ENCODE results near the gene CROCC2. TPM values are rescaled to one million over a fixed set of nuclear protein-coding genes. Genes with fewer than 3 reads are reported as not detected.
"Not testable (repeated sequence)": the region's sequence is repeated elsewhere in the genome, so short reads cannot be mapped to it uniquely, and the experiment has no call there.

Gene CROCC2
- total RNA-seq, 2 experiments from 2014 or later: not detected

- H3K4me1 Mint-ChIP-seq (ENCODE audit: low read depth); CTCF ChIA-PET; DNase-seq; H3K27ac Mint-ChIP-seq; H3K4me3 Mint-ChIP-seq; H3K9me3 Mint-ChIP-seq (ENCODE audit: insufficient read depth); H3K36me3 Mint-ChIP-seq (ENCODE audit: low read depth); H3K27me3 Mint-ChIP-seq (ENCODE audit: low read depth); ATAC-seq; POLR2A ChIA-PET: not testable (repeated sequence)
These were observed 69.8 kb downstream of the CROCC2 start for GRCh38 chr2:240975903-240976302.

- no peak for DNase-seq
- ChIA-PET CTCF (interaction anchor here (1.0 kb wide), 1 partner anchor 29 kb away, joined by 4 read pairs; no protein-coding TSS in a partner anchor), POLR2A (no interaction called here)
- Mint-ChIP-seq H3K36me3 (ENCODE audit: low read depth) (no peaks in the 10 kb centered on the region), H3K27me3 (ENCODE audit: low read depth) (no peaks in the 10 kb centered on the region), H3K4me3 (no peak overlapping the region), H3K9me3 (ENCODE audit: insufficient read depth) (no peaks in the 10 kb centered on the region), H3K27ac (no peak overlapping the region), H3K4me1 (ENCODE audit: low read depth) (no peaks in the 10 kb centered on the region)
- ATAC-seq: no peak
These were observed 75.1 kb downstream of the CROCC2 start for GRCh38 chr2:240981280-240981679.

- ChIA-PET POLR2A (no interaction called here), CTCF (interaction anchor here (1.0 kb wide), 1 partner anchor 28 kb away, joined by 4 read pairs; no protein-coding TSS in a partner anchor)
- no peak for ATAC-seq
- Mint-ChIP-seq H3K9me3 (ENCODE audit: insufficient read depth) (no peaks in the 10 kb centered on the region), H3K27me3 (ENCODE audit: low read depth) (no peaks in the 10 kb centered on the region), H3K4me1 (ENCODE audit: low read depth) (no peaks in the 10 kb centered on the region), H3K36me3 (ENCODE audit: low read depth) (no peaks in the 10 kb centered on the region), H3K4me3 (no peak overlapping the region), H3K27ac (no peak overlapping the region)
- no peak for DNase-seq
These were observed 76.0 kb downstream of the CROCC2 start for GRCh38 chr2:240981871-240982800.

GRCh38 chr2:240982821-240983281 lies 76.7 kb downstream of the CROCC2 start:
- no peak for ATAC-seq
- Mint-ChIP-seq H3K4me1 (ENCODE audit: low read depth) (no peaks in the 10 kb centered on the region), H3K36me3 (ENCODE audit: low read depth) (no peaks in the 10 kb centered on the region), H3K4me3 (no peak overlapping the region), H3K9me3 (ENCODE audit: insufficient read depth) (no peaks in the 10 kb centered on the region), H3K27me3 (ENCODE audit: low read depth) (no peaks in the 10 kb centered on the region), H3K27ac (no peak overlapping the region)
- ChIA-PET CTCF (interaction anchor here (0.6 to 1.9 kb wide), 4 partner anchors 27 to 219 kb away, joined by 3 to 6 read pairs (median 4); no protein-coding TSS in a partner anchor), POLR2A (interaction anchor here (0.7 kb wide), 1 partner anchor 296 kb away, joined by 3 read pairs; no protein-coding TSS in a partner anchor)
- DNase-seq: no peak

- POLR2A ChIA-PET: interaction anchor here (0.6 to 0.7 kb wide), 2 partner anchors 297 to 911 kb away, joined by 3 to 5 read pairs; no protein-coding TSS in a partner anchor
- Mint-ChIP-seq H3K27me3 (ENCODE audit: low read depth) (no peaks in the 10 kb centered on the region), H3K27ac (no peak overlapping the region), H3K36me3 (ENCODE audit: low read depth) (no peaks in the 10 kb centered on the region), H3K4me1 (ENCODE audit: low read depth) (no peaks in the 10 kb centered on the region), H3K4me3 (no peak overlapping the region), H3K9me3 (ENCODE audit: insufficient read depth) (no peaks in the 10 kb centered on the region)
- CTCF ChIA-PET: interaction anchor here (0.6 to 1.9 kb wide), 7 partner anchors 11 to 220 kb away, joined by 3 to 6 read pairs (median 3); no protein-coding TSS in a partner anchor
- peak; percentile 89 for ATAC-seq
- DNase-seq: peak; percentile 55
These were observed 77.3 kb downstream of the CROCC2 start for GRCh38 chr2:240983361-240983995.

GRCh38 chr2:240983996-240984498 lies 77.9 kb downstream of the CROCC2 start:
- Mint-ChIP-seq H3K9me3 (ENCODE audit: insufficient read depth) (no peaks in the 10 kb centered on the region), H3K36me3 (ENCODE audit: low read depth) (no peaks in the 10 kb centered on the region), H3K27ac (no peak overlapping the region), H3K27me3 (ENCODE audit: low read depth) (no peaks in the 10 kb centered on the region), H3K4me1 (ENCODE audit: low read depth) (no peaks in the 10 kb centered on the region), H3K4me3 (no peak overlapping the region)
- ATAC-seq (no peak), DNase-seq (no peak)
- ChIA-PET CTCF (interaction anchor here (0.7 to 1.9 kb wide), 6 partner anchors 11 to 169 kb away, joined by 3 to 6 read pairs (median 4); no protein-coding TSS in a partner anchor), POLR2A (interaction anchor here (0.5 to 0.6 kb wide), 2 partner anchors 108 to 911 kb away, joined by 3 to 5 read pairs; no protein-coding TSS in a partner anchor)

- POLR2A ChIA-PET: no interaction called here
These were observed 80.0 kb downstream of the CROCC2 start for GRCh38 chr2:240985881-240986786.

GRCh38 chr2:240986787-240987411 lies 80.8 kb downstream of the CROCC2 start:
- H3K4me1 Mint-ChIP-seq (ENCODE audit: low read depth): no peaks in the 10 kb centered on the region
- H3K27ac Mint-ChIP-seq: no peak overlapping the region
- DNase-seq: no peak
- no peak overlapping the region for H3K4me3 Mint-ChIP-seq
- no peaks in the 10 kb centered on the region for H3K27me3 Mint-ChIP-seq (ENCODE audit: low read depth)
- POLR2A ChIA-PET: no interaction called here
- no peaks in the 10 kb centered on the region for H3K9me3 Mint-ChIP-seq (ENCODE audit: insufficient read depth)
- H3K36me3 Mint-ChIP-seq (ENCODE audit: low read depth): no peaks in the 10 kb centered on the region
- CTCF ChIA-PET: no interaction called here
- ATAC-seq: no peak

More at GRCh38 chr2:240985881-240986786, 80.0 kb downstream of the CROCC2 start:
- DNase-seq: no peak
- CTCF ChIA-PET: no interaction called here
- ATAC-seq: no peak
- Mint-ChIP-seq H3K4me3 (no peak overlapping the region), H3K9me3 (ENCODE audit: insufficient read depth) (no peaks in the 10 kb centered on the region), H3K4me1 (ENCODE audit: low read depth) (no peaks in the 10 kb centered on the region), H3K27ac (no peak overlapping the region), H3K36me3 (ENCODE audit: low read depth) (no peaks in the 10 kb centered on the region), H3K27me3 (ENCODE audit: low read depth) (no peaks in the 10 kb centered on the region)

GRCh38 chr2:240987588-240987987 lies 81.5 kb downstream of the CROCC2 start:
- Mint-ChIP-seq H3K27ac (no peak overlapping the region), H3K27me3 (ENCODE audit: low read depth) (no peaks in the 10 kb centered on the region), H3K36me3 (ENCODE audit: low read depth) (no peaks in the 10 kb centered on the region), H3K4me3 (no peak overlapping the region), H3K4me1 (ENCODE audit: low read depth) (no peaks in the 10 kb centered on the region), H3K9me3 (ENCODE audit: insufficient read depth) (no peaks in the 10 kb centered on the region)
- ChIA-PET CTCF (no interaction called here), POLR2A (no interaction called here)
- no peak for DNase-seq
- ATAC-seq: no peak

GRCh38 chr2:240988146-240988545 lies 82.0 kb downstream of the CROCC2 start:
- no peaks in the 10 kb centered on the region for H3K27me3 Mint-ChIP-seq (ENCODE audit: low read depth)
- no peaks in the 10 kb centered on the region for H3K4me1 Mint-ChIP-seq (ENCODE audit: low read depth)
- CTCF ChIA-PET: no interaction called here
- DNase-seq (no peak), ATAC-seq (no peak)
- no peak overlapping the region for H3K4me3 Mint-ChIP-seq
- H3K36me3 Mint-ChIP-seq (ENCODE audit: low read depth): no peaks in the 10 kb centered on the region
- no peak overlapping the region for H3K27ac Mint-ChIP-seq
- POLR2A ChIA-PET: no interaction called here
- no peaks in the 10 kb centered on the region for H3K9me3 Mint-ChIP-seq (ENCODE audit: insufficient read depth)

Measured in activated CD8-positive, alpha-beta T cell treated with anti-CD3 and anti-CD28 coated beads, Interleukin-2, amount 10 ng/mL, durations not matched to agents 7 days and 5 days (primary cell).